ENCODE data around the gene NSL1.
"Not testable (repeated sequence)": the region's sequence is repeated elsewhere in the genome, so short reads cannot be mapped to it uniquely, and the experiment has no call there.

The NSL1 gene

DNA sequence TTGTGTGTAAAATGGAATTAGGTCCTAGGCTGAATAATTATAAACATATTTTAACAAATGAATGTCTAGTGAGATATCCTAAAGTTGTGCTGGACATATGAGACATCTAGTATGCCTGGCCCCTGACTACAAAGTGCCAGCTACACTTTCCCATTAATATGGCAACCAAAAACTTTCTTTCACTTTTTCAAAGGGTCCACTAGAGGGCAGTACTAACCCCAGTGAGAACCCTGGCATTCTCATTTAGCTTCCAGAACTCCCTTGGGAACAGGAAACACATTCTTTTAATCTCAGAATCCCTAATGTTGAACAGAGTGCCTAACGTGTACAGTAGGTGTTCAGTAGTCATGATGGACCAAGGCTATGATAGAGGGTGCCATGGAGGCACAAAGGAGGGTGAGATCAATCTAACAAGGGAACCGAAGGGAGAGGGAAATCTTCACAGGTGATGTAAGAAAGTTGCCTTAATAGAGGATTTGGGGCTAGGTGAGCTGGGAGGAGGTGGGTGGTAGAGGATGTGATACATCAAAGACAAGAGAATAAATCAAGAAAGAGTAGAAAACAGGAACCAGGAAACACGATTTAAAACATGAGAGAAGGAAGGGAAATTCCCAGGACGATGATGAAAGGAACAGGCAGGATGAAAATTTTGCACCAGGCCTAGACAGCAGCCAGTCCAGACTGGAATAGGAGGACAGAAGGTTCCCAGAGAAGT is 41.6 kb downstream of the NSL1 start:
- no peak for DNase-seq (ENCODE audit: low read depth)

GRCh38 chr1:212746546-212746945 is 45.0 kb downstream of the NSL1 start:
- DNase-seq (ENCODE audit: low read depth) = no peak

- no peak for DNase-seq (ENCODE audit: low read depth)
Measured at GRCh38 chr1:212745303-212745702, 46.3 kb downstream of the NSL1 start.

- DNase-seq (ENCODE audit: low read depth) = no peak
Measured at GRCh38 chr1:212743901-212744475, 47.6 kb downstream of the NSL1 start.

DNA sequence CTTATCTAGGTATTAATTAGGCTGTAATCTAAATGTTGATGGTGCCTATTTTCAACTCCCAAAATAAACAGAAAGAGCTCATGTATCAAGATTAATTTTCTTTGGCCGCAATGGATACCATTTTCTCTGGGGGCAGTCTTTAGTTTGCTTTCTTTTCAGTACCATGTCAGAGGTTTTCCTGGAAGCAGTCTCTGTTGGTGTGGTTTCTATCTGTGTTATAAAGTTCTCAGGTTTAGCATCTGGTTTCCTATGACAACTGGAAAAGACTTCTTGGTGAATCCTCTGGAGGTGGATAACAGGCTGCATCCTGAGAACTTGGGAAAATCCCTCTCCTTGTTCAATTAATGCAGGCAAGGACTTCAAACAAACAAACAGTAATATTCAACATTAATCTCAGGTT is 53.2 kb downstream of the NSL1 start:
- no peak for DNase-seq (ENCODE audit: low read depth)

- DNase-seq (ENCODE audit: low read depth) = no peak
Measured at GRCh38 chr1:212737559-212737958, 54.0 kb downstream of the NSL1 start.

DNA sequence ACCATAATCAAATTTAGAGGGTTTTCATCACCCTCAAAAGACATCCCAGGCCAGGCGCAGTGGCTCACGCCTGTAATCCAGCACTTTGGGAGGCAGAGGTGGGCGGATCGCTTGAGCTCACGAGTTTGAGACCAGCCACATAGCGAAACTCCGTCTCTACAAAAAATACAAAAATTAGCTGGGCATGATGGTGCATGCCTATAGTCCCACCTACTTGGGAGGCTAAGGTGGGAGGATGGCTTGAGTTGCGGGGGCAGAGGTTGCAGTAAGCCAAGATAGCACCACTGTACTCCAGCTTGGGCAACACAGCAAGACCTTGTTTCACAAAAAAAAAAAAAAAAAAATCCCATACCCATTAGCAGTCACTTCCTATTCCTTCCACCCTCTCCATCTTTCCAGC is 58.5 kb downstream of the NSL1 start:
- DNase-seq (ENCODE audit: low read depth) = no peak

GRCh38 chr1:212731630-212732029 is 59.9 kb downstream of the NSL1 start:
- no peak for DNase-seq (ENCODE audit: low read depth)

DNA sequence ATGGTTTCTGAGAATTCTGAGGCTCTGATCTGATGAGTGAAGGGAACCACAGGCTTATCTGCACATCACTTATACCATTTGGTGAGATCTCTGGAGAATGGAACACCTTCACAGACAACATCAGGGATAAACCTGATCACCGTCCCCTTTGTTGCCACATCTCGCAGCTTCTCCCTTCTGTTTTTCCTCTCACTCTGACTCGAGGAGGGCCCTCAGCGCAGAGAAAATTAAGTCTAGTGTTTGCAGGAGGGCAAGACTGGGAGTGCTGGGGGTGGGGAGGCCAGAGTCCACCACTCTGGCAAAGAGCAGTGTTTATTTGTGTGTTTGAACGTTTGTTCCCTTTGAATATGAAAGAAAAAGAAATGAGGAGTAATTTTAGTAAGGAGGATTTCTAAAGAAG is 63.0 kb downstream of the NSL1 start:
- DNase-seq (ENCODE audit: low read depth) = no peak

DNA sequence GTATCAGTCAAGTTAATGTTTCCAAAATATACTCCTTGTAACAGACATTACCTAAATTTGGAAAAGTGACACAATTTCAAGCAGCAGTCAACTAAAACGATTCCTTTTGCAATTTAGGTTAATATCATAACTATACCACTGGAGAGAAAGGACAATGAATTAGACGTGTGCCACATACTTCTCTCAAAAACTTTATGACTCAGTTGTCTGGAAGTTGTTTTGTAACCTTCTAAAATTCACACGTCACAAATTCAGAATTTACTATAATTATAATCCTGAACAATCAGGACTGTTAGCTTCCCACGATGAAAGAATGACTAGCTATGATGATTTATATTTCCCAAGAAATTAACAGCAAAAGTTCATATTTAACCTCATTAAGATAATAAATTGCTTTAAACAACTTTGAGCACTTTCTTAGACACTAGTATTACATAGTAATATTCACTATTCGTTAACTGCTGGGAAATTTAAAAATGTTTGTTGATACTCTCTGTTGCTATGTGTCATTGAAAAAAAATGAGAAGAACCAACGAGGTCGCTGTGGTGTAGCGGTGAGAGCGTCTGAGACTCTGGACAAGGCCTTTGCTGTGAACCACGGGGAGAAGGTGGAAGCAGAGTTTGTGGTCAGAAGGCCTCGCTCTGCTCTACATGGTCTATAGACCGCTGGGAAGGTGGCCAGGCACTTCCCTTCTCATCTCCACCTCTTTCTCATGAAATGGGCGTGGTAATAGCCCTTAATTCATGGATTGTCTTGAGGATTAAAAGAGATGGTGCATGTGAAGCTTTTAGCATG is 64.0 kb downstream of the NSL1 start:
- no peak for DNase-seq (ENCODE audit: low read depth)

- not testable (repeated sequence) for DNase-seq (ENCODE audit: low read depth)
Measured at GRCh38 chr1:212724679-212725078, 66.9 kb downstream of the NSL1 start.

DNA sequence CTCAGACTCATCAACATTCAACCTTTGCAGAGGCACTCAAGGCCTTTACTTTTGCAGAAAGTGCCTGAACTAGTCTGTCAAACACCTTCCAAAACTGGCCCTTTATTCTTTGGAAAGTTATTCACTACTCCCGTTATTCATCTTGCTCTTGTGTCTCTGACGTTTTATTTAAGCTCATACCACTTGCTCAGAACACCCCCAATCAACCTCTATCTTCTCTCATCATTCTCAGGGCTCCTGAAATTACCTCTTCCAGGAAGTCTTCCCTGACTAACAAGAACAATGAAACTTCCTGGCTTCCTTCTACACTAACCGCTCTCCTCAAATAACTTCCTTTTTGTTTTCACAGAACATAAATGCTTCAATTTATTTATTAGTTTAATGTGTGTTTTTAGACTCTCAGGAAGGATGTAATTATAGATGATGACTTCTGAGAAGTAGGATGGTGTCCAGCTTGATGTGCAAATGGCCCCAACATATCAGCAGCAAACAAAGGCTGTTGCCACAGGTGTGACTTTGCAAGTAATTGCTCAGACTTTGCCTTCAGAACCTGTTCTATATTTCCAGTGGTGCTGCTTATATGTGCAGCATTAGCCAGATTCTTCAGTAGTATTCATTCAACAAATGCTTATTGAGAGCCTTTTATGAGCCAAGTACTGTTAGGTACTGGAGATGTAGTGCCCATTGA is 69.2 kb downstream of the NSL1 start:
- DNase-seq (ENCODE audit: low read depth) = no peak

GRCh38 chr1:212721388-212722247 is 70.0 kb downstream of the NSL1 start:
- DNase-seq (ENCODE audit: low read depth) = no peak

DNA sequence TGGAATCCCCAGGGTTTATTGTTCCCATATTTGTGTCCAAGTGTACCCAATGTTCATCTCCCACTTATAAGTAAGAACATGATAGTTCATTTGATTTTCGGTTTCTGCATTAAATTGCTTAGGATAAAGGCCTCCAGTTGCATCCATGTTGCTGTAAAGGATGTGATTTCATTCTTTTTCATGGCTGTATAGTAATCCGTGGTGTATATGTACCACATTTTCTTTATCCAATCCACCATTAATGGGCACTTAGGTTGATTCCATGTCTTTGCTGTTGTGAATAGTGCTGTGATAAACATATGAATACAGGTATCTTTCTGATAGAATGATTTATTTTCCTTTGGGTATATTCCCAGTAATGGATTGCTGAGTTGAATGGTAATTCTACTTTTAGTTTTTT is 71.9 kb downstream of the NSL1 start:
- no peak for DNase-seq (ENCODE audit: low read depth)

GRCh38 chr1:212718499-212718898 is 73.1 kb downstream of the NSL1 start:
- no peak for DNase-seq (ENCODE audit: low read depth)

GRCh38 chr1:212716161-212716560 is 75.4 kb downstream of the NSL1 start:
- no peak for DNase-seq (ENCODE audit: low read depth)

- no peak for DNase-seq (ENCODE audit: low read depth)
Measured at GRCh38 chr1:212713465-212714136, 78.0 kb downstream of the NSL1 start.

DNA sequence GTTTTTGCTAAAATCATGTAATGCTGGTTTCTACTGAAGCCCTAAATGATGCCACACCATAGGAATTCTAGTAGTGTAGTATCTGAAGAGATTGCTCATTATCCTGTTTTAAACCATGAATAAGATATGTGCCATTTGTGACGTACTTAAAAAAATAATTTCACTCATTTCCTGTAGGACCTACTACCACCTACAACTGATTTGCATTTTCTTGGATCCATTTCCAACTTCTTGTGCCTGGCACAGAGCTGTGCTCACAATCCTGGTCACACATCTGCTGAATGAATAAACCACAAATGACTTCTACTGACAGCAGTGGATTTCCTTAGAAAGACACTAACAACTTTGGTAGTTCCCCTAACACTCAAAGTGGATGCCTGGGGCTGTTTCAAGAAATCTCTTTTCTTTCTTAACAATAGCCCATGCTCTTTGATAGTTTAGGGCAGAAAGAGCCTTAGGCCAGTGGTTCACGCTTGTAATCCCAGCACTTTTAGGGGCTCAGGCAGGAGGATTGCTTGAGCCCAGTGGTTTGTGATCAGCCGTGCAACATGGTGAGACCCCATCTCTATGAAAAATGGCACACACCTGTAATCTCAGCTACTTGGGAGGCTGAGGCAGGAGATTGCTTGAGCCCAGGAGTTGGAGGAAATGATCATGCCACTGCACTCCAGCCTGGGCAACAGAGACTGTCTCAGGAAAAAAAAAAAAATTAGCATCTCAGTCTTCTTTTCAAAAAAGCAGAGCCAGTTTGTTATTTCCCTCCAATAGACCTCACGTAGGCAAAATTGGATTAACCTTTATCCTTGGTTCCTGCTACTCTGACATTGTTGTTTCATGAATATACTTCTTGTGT is 78.9 kb downstream of the NSL1 start:
- no peak for DNase-seq (ENCODE audit: low read depth)

- not testable (repeated sequence) for DNase-seq (ENCODE audit: low read depth)
Measured at GRCh38 chr1:212711974-212712373, 79.6 kb downstream of the NSL1 start.

GRCh38 chr1:212710566-212710965 is 81.0 kb downstream of the NSL1 start:
- no peak for DNase-seq (ENCODE audit: low read depth)
